NCI-H460 (cell line): ENCODE data around the gene PCDH12. TPM values are rescaled to one million over a fixed set of nuclear protein-coding genes. Genes with fewer than 3 reads are reported as not detected.

Source experiments
- DNase-seq: peaks from one replicate; pipeline ENCODE4 v3.0.0-alpha.2; 2016; ENCODE audit warnings: low read depth; ENCODE audit errors: extremely low read depth
- polyA plus RNA-seq: library from polyadenylated mRNA; depleted of rRNA; stranded (reverse); fragments of >200 nt; gene quantifications from 2 replicates; pipeline ENCODE4 v1.2.3, GENCODE V29; 2014; cell fraction: nucleus; rRNA removed
- total RNA-seq: library from RNA; depleted of rRNA; stranded (reverse); fragments of >200 nt; shearing (Covaris generic); gene quantifications from 2 replicates; pipeline ENCODE4 v1.2.3, GENCODE V29; 2014; rRNA removed

The PCDH12 gene
- 0.05 and 0.09 TPM in 2 replicates for total RNA-seq
- polyA plus RNA-seq = 0.01 TPM in 1 of 2 replicates, not detected in the other

DNA sequence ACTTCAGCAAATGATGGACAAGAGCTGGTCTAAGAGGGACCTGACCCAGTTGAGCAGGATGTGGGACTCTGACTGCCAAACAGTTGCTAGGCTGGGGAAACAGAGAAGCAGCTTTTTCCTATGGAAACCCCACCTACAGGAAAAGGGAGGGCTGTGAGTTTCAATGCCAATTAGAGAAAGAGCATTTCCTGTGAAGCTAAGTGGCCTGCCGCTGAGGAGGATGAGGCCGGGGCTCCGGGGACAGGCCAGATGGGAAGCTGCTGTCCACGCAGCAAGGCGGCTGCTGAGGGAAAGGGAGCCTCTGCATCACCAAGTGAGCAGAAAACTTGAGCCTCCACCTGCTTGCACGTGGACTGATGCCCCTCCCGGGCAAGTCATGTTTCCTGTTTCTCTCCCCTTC lies at the start of gene PCDH12:
Gene PCDH12 (minus strand): TSS at position 90 of the 400 bp plus-strand sequence. CDS start 351 bp downstream, outside the sequence.
- DNase-seq = no peak

DNA sequence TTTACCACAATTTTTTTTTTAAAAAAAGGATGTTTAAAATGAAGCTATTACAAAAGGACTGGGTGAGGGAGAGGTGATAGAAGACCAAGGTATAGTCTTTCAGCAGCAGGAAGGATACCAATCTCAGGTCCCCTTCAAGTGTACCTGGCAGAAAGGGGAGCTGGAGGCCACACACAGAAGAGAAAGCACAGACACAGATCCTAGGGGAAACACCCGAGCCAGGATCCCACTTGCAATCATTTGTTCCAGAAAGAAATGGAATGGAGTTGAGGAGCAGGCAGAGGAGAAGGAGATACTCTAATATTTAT lies 49.2 kb upstream of the PCDH12 start:
- DNase-seq = no peak

DNA sequence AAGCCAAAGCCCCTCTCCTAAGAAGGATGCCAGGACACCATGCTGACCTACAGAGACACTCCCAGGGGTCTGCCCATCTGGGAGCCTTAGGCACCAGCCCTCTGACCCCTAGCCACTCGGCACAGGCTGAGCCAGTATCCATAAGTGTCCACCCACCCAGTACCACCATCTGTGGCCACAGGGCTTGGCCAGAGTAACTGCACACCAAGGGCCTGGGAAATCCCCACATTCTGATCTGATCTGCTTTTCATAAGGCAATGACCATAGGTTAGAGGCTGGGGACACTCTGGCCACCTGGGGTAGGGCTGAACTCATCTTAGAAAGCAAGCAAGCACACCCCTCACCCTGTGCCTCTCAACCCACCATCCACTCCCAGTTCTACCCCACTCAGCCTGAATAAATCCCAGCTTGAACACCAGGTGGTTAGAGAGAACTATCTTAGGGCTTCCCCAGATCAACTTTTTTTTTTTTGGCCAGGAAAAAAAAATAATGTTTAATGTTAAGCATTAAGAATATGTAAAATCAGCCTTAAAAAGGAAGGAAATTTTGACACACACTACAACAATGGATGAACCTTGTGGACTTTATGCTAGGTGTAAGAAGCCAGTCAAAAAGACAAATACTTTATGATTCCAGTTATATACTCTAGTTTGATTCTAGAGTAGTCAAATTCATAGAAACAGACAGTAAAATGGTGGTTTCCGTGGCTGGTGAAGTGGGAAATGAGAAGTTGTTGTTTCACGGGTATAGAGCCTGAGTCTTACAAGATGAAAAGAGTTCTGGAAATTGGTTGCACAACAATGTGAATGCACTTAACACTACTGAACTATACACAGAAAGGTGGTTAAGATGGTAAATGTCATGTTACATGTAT lies 48.6 kb upstream of the PCDH12 start:
- DNase-seq = no peak

GRCh38 chr5:142003266-142003800 lies 45.3 kb upstream of the PCDH12 start:
- DNase-seq = no peak

DNA sequence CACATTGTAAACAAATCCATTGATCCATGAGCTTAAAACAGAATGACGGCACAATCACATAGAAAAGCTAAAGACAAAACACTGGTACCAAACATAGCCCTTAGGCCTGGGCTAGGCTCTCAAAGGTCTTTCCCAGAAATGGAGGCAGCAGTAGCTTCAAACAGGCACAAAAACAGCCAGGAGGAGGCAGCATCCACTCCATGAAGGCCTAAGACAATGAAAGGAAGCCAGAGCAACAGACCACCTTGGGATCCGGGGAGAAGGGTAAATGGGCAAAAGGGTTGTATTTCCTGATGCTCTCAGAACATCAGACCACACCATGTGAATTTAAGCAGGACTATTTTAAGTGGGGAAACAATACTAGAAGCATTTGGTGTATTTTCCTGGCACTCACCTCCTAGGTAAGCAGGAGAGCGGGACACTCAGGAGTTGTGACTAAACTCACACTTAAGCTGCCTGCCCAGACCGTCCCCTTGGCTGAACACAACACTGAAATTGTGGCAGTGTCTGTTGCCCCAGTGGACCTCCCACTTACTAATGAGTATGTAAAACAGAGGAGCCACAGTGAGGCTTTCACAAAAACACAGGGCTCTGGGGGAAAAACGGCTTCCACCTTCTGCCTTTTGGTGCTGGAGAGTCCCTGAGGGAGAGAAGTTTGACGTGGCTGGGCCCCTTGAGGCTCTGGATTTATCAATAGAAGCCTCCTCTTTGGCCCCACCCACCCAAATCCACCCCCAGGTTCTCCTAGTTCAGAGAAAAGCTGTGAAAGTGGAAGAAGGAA lies 42.9 kb upstream of the PCDH12 start:
- no peak for DNase-seq

- DNase-seq = no peak
Measured at GRCh38 chr5:142000173-142000572, 42.2 kb upstream of the PCDH12 start.

DNA sequence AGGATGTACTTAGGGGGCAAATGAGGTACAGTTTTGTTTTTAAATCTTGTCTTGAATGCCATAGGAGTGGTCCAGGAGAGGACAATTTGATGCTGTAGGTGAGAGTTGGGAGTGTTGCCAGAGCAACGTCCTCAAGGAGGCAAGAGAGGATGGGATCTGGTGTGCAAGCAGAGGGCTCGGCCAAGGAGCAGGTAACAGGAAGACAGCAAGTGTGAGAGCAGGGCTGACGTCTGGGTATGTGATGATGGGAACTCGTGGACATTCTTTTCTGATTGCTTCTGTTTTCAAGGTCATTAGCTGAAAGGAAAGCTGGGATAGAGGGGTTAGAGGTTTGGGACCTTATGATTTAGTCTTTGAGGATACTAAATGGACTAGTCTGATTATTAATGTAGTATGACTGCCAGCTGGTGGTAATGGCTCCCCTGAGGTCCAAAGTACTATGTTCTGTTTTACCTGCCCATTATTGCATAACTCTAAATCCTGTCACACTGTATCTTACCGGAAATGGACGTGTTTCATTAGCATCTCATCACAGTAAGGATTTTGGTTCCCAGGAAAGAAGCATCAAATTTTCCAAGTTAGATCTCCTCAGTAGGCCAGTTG lies 39.5 kb upstream of the PCDH12 start:
- no peak for DNase-seq

DNA sequence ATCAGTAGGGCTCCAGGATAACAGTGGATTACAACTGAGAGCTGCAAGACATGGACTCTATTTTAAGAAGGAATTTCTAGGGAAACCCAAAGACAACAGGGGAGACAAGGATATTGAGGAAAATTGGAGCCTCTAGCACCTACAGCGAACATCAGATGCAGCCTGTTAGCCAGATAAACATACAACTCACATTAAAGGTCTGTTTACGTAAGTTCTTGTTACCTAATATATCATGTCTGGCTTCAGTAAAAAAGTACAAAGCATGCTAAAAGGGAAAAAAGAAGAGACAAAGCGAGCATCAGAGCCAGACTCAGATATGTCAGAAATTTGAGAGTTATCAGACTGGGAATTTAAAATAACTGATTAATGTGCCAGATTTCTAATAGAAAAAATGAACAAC lies 37.7 kb upstream of the PCDH12 start:
- DNase-seq = no peak

- no peak for DNase-seq
Measured at GRCh38 chr5:141994511-141995136, 36.6 kb upstream of the PCDH12 start.

DNA sequence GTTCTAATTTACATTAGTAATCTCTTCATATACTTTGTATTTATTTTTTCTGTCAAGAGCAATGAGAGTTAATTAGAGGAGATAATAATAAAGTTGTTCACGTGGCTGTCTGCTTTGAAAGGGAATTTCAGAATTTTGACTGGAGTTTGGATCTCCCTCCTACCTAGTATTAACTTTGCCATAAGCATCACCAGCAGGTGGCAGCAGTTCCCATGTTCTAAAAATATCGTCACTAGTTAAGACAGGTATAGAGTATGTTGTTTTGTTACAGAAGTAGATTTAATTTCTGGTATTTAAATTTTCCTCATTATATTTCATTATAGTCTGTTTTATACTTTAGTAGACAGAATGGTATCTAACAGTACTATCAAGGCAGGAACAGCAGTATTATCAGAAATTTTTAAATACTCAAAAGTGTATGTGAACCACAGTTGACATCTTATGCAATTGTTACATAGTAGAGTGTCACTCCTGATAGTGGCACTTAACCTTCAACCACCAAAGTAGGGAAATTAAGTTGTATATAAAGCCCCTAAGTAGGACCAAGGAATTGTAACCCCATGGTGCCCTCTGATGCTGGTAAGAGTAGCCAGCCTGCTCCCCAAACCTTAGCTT lies 34.5 kb upstream of the PCDH12 start:
- DNase-seq = peak; percentile 72

GRCh38 chr5:141989720-141990119 lies 31.7 kb upstream of the PCDH12 start:
- no peak for DNase-seq

- DNase-seq = no peak
Measured at GRCh38 chr5:141986072-141986471, 28.1 kb upstream of the PCDH12 start.

DNA sequence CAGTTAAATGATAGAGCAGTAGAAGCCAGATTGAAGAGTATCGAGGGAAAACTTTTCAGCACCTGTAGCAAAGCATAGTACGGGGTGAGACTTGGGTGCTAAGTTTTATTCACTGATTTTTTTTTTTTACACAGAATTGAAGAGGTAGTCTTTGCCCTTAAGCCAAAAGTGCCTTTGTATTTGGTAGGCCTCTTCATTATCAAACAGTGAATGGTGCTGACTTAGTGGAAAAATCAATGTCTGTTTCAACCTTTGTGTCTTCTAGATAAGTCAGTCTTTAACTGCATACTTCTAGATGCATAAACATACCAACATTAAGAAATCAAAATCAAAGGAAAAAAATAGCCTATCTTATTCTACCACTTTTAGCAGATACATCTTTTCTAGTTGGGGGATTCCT lies 24.6 kb upstream of the PCDH12 start:
- no peak for DNase-seq

DNA sequence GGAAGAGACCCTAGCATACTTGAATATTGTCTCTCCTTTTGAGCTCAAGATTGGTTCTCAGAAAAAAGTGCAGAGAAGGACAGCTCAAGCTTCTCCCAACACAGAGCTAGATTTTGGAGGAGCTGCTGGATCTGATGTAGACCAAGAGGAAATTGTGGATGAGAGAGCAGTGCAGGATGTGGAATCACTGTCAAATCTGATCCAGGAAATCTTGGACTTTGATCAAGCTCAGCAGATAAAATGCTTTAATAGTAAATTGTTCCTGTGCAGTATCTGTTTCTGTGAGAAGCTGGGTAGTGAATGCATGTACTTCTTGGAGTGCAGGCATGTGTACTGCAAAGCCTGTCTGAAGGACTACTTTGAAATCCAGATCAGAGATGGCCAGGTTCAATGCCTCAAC lies 20.4 kb upstream of the PCDH12 start:
- no peak for DNase-seq

GRCh38 chr5:141976176-141976575 lies 18.2 kb upstream of the PCDH12 start:
- DNase-seq = no peak

GRCh38 chr5:141973871-141974595 lies 16.0 kb upstream of the PCDH12 start:
- DNase-seq = no peak

GRCh38 chr5:141969783-141970771 lies 12.1 kb upstream of the PCDH12 start:
- DNase-seq = peak; percentile 15

- DNase-seq = peak; percentile 91
Measured at GRCh38 chr5:141968914-141969608, 11.1 kb upstream of the PCDH12 start, which contains the start of gene RNF14. Gene RNF14, plus strand, starts transcription at chr5:141969105. Its CDS starts 4,484 bp downstream, at chr5:141973589.
